Ascending aorta (tissue), 2 donors: Measurements from ENCODE around the gene CCSER1. TPM values are rescaled to one million over a fixed set of nuclear protein-coding genes. Genes with fewer than 3 reads are reported as not detected.
"Not testable (repeated sequence)": the region's sequence is repeated elsewhere in the genome, so short reads cannot be mapped to it uniquely, and the experiment has no call there.

Experiments used
- DNase-seq, 2 donors: peaks; one replicate each; pipeline ENCODE4 v3.0.0-alpha.2; 2019; ENCODE audit warnings: low spot score in 2 of 2
- H3K27ac ChIP-seq, 2 donors: fragments of 200-600 bp; sonication (generic); one replicate each; pipeline ENCODE4 v1.5.1; 2016 to 2017; ENCODE audit warnings: mild to moderate bottlenecking in 1 of 2
- H3K27me3 ChIP-seq: fragments of 200-600 bp; sonication (generic); one replicate; pipeline ENCODE4 v1.5.1; 2017
- H3K36me3 ChIP-seq, 2 donors: fragments of 200-600 bp; sonication (generic); one replicate each; pipeline ENCODE4 v1.5.1; 2016
- H3K4me1 ChIP-seq, 2 donors: fragments of 200-600 bp; sonication (generic); one replicate each; pipeline ENCODE4 v1.5.1; 2016 to 2017; ENCODE audit warnings: mild to moderate bottlenecking in 1 of 2
- H3K4me3 ChIP-seq, 2 donors: fragments of 200-600 bp; sonication (generic); one replicate each; pipeline ENCODE4 v1.5.1; 2016 to 2017; ENCODE audit warnings: mild to moderate bottlenecking in 1 of 2
- H3K9me3 ChIP-seq, 2 donors: fragments of 200-600 bp; sonication (generic); one replicate each; pipeline ENCODE4 v1.5.1; 2016
- intact Hi-C: fragments of 100-400 bp; cut with DNase I; formaldehyde crosslinking; loops from one replicate; pipeline ENCODE4 v1.15.1; 2023
- total RNA-seq: library from RNA; depleted of rRNA; stranded (reverse); fragments of >200 nt; gene quantifications from one replicate; pipeline ENCODE4 v1.1.0, GENCODE V29; 2016
- TF ChIP-seq, protein P1 (sequence below), 3 experiments: fragments of 200-600 bp in 2 of 3; fragments of 450-650 bp in 1 of 3; sonication (generic) in 2 of 3; IDR thresholded peaks; one replicate each; pipeline ENCODE4 v1.5.1; 2016 to 2019; ENCODE audit warnings: antibody characterized with exemption in 3 of 3, mild to moderate bottlenecking in 1 of 3, moderate library complexity in 1 of 3

The CCSER1 gene
- total RNA-seq, 1 donor from 2014 or later: 8.9 TPM

DNA sequence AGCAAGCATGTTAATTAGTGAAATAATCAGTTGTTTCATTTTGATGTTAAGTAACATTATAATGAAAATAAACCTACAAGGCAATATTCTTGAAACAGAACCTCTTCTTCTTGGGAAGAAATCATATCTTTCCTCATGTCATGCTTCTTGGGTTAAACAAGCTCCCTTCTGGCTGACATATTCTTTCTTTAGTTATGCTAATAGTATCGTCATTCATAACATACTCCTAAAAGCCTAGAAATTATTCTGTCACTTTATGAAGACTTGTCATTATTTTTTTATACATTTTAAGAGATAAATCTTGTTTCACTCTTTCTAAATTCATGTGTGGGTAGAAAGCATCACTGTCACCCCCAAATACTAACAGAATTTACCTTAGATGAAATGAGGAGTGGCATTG lies 1129.6 kb downstream of the CCSER1 start:
- DNase-seq: no peak
- no peaks in the 10 kb centered on the region for H3K4me1 ChIP-seq
- intact Hi-C loops: no loop called here
- H3K36me3 ChIP-seq: no peaks in the 10 kb centered on the region
- no peaks in the 10 kb centered on the region for H3K9me3 ChIP-seq
- TF ChIP-seq, protein P1, sequence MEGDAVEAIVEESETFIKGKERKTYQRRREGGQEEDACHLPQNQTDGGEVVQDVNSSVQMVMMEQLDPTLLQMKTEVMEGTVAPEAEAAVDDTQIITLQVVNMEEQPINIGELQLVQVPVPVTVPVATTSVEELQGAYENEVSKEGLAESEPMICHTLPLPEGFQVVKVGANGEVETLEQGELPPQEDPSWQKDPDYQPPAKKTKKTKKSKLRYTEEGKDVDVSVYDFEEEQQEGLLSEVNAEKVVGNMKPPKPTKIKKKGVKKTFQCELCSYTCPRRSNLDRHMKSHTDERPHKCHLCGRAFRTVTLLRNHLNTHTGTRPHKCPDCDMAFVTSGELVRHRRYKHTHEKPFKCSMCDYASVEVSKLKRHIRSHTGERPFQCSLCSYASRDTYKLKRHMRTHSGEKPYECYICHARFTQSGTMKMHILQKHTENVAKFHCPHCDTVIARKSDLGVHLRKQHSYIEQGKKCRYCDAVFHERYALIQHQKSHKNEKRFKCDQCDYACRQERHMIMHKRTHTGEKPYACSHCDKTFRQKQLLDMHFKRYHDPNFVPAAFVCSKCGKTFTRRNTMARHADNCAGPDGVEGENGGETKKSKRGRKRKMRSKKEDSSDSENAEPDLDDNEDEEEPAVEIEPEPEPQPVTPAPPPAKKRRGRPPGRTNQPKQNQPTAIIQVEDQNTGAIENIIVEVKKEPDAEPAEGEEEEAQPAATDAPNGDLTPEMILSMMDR (IDR thresholded peaks at IDR 0.05): no peak
- H3K27ac ChIP-seq: no peak overlapping the region
- H3K27me3 ChIP-seq: no peaks in the 10 kb centered on the region
- no peak overlapping the region for H3K4me3 ChIP-seq

DNA sequence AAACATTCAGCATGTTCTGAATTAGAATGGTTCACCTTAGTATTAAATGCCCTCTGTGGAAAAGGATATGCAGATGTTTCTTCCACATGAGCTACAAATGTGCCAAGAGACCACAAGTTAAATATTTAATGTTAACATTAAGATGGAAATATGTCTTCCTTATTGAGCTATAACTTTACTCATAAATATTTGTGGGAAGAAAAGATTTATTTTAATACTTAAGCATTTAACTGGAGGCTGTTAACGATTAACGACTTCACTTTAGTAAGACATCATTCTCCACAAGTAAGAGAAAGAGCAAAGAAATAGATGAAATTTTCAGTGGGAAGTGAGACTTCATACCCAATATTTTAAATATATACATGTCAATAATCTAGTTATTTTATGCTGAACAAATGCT lies 1130.5 kb downstream of the CCSER1 start:
- H3K27ac ChIP-seq: no peak overlapping the region
- no peak for DNase-seq

DNA sequence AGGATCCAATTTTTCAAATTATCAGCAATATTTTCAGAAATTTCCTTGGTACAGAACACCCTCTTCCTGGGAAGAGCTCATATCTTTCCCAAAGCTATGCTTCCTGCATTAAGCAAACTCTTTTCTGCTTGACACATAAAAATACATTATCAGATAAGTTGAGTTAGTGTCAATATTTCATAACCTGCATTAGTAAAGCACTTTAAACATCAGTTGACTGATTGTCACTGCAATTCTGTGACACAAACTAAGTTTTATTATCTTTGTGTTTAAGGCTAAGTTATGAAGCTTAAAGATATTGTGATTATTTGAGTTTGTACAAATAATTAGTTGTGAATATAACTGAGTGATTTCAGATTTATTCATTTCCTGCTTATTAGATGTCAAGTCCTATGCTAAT lies 1131.1 kb downstream of the CCSER1 start:
- Histone ChIP-seq H3K27me3 (no peaks in the 10 kb centered on the region), H3K4me3 (no peak overlapping the region), H3K9me3 (no peaks in the 10 kb centered on the region), H3K27ac (no peak overlapping the region), H3K36me3 (no peaks in the 10 kb centered on the region), H3K4me1 (no peaks in the 10 kb centered on the region)
- intact Hi-C loops: no loop called here
- DNase-seq: no peak
- TF ChIP-seq, protein P1 (IDR thresholded peaks at IDR 0.05): no peak

More for the DNA sequence above, 1130.5 kb downstream of the CCSER1 start:
- Histone ChIP-seq H3K36me3 (no peaks in the 10 kb centered on the region), H3K4me3 (no peak overlapping the region), H3K27me3 (no peaks in the 10 kb centered on the region), H3K9me3 (no peaks in the 10 kb centered on the region), H3K4me1 (no peaks in the 10 kb centered on the region)
- TF ChIP-seq, protein P1 (IDR thresholded peaks at IDR 0.05): no peak
- intact Hi-C loops: no loop called here

DNA sequence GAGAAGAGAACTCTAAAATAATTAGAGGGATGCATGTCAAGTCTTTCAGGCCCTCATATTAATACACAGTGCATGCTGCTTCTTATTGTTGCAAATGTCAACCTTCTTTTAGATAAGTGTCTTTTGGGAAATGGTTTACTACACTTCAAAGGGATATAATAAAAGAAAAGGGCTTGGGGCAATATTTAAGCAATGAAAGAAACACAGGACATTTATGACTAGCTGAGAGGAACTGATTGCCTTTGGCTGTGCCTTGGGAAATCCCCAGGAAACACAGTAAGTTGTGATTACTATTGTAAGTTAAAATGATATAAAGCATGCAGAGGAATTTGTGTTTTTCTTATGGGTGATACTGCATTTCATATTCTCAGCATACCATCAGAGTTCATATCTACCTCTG lies 1140.3 kb downstream of the CCSER1 start:
- H3K36me3 ChIP-seq: no peaks in the 10 kb centered on the region
- intact Hi-C loops: no loop called here
- DNase-seq: no peak
- H3K4me3 ChIP-seq: no peak overlapping the region
- no peaks in the 10 kb centered on the region for H3K27me3 ChIP-seq
- no peaks in the 10 kb centered on the region for H3K4me1 ChIP-seq
- TF ChIP-seq, protein P1 (IDR thresholded peaks at IDR 0.05): no peak
- no peaks in the 10 kb centered on the region for H3K9me3 ChIP-seq
- no peak overlapping the region for H3K27ac ChIP-seq

DNA sequence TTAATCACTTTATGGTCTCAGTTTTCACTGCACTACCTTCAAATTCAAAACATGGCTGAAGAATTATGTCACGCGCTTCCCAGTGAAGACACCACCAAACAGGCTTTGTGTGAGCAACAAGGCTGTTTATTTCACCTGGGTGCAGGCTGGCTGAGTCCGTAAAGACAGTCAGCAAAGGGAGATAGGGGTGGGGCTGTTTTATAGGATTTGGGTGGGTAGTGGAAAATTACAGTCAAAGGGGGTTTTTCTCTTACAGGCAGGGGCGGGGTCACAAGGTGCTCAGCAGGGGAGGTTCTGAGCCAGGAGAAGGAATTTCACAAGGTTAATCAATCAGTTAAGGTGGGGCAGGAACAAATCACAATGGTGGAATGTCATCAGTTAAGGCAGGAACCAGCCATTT lies 1141.3 kb downstream of the CCSER1 start:
- not testable (repeated sequence) for H3K9me3 ChIP-seq, H3K4me1 ChIP-seq, H3K27ac ChIP-seq

DNA sequence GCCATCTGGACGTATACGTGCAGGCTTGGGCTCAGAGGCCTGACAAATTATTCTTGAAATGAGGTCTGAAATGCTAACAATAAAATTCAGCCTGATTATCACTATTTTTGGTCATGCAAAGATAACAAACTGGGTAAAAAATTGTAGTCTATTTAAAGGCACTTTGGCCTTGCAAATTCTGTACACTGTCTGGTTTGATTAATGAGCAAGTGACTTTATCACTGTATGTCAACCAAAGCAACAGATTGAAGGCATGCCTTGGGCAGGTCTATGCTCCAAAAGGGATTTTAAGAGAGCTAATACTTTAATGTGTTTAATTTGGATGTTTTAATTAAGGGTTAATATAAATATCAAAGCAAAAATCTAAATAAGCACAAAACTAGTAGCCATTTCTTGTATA lies 1141.7 kb downstream of the CCSER1 start:
- Histone ChIP-seq H3K27me3 (no peaks in the 10 kb centered on the region), H3K9me3 (no peaks in the 10 kb centered on the region), H3K36me3 (no peaks in the 10 kb centered on the region), H3K4me3 (no peak overlapping the region), H3K4me1 (no peaks in the 10 kb centered on the region), H3K27ac (no peak overlapping the region)
- intact Hi-C loops: no loop called here
- DNase-seq: no peak
- TF ChIP-seq, protein P1 (IDR thresholded peaks at IDR 0.05): no peak

More for the DNA sequence above, 1141.3 kb downstream of the CCSER1 start:
- DNase-seq, H3K36me3 ChIP-seq, H3K27me3 ChIP-seq, intact Hi-C loops, H3K4me3 ChIP-seq: not testable (repeated sequence)
